Measurements from ENCODE around the gene PNPO. TPM values are rescaled to one million over a fixed set of nuclear protein-coding genes. Genes with fewer than 3 reads are reported as not detected.

The PNPO gene
- total and polyA plus RNA-seq, 2 of the 13 experiments (the other 11 are each of a cell fraction or from before 2014, with no cell fraction given) = 47.9 to 63.3 TPM

DNA sequence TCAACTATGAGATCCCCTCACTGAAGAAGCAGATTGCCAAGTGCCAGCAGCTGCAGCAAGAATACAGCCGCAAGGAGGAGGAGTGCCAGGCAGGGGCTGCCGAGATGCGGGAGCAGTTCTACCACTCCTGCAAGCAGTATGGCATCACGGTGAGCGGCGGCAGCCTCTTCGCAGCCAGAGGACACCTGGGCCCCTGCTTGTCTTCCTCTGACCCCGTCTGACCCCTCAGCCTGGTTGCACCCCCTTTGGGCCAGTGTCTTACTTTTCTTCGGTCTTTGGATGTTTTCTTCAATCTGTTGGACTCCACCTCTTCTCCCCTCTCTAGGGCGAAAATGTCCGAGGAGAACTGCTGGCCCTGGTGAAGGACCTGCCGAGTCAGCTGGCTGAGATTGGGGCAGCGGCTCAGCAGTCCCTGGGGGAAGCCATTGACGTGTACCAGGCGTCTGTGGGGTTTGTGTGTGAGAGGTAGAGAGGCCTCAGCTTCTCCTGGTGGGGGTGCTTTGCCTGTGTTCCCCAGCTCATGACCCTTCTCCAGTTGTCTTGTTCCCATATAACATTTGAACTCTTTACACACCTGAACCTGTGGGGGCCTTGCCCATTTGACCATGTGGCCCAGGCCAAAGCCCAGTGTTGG, 33.9 kb downstream of the PNPO start (continued):
- TF ChIP-seq, protein P1, sequence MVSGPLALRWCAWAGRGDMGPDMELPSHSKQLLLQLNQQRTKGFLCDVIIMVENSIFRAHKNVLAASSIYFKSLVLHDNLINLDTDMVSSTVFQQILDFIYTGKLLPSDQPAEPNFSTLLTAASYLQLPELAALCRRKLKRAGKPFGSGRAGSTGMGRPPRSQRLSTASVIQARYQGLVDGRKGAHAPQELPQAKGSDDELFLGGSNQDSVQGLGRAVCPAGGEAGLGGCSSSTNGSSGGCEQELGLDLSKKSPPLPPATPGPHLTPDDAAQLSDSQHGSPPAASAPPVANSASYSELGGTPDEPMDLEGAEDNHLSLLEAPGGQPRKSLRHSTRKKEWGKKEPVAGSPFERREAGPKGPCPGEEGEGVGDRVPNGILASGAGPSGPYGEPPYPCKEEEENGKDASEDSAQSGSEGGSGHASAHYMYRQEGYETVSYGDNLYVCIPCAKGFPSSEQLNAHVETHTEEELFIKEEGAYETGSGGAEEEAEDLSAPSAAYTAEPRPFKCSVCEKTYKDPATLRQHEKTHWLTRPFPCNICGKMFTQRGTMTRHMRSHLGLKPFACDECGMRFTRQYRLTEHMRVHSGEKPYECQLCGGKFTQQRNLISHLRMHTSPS (CRISPR knock-in tag; IDR thresholded peaks at IDR 0.05; ENCODE audit: low read depth) = no peak
- TF ChIP-seq ZNF274 (CRISPR knock-in tag; IDR thresholded peaks at IDR 0.05) = no peak

DNA sequence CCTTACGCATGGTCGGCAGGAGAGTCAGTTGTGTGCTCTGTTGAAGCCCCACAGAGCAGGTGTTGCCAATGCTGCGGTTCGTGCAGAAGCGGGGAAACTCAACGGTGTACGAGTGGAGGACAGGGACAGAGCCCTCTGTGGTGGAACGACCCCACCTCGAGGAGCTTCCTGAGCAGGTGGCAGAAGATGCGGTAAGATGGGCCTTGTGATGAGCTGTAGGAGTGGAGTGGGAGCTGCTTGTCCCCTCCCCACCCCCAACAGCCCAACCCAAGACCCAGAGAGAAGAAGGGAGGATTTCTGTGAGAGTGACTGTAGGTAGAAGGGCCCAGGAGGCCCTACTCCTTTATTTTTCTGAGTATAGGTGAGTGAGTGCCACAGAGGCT, 34.4 kb downstream of the PNPO start:
- Histone ChIP-seq H3K79me2 (ENCODE audit: insufficient read depth, low read length) (peaks cover 17% of the 10 kb centered on the region), H3K36me3 (replicated peaks in 1 of 2; ENCODE audit: control insufficient read depth in 1 of 2, insufficient read depth in 2 of 2, low read length in 2 of 2) (peaks cover 37 to 63% of the 10 kb centered on the region in 2 experiments), H3K27me3 (ENCODE audit: control insufficient read depth in 1 of 2, insufficient read depth in 2 of 2, low read length in 2 of 2) (no peaks in the 10 kb centered on the region), H3K4me2 (ENCODE audit: low read depth, low read length) (no peak overlapping the region), H3K4me3 (replicated peaks in 1 of 3; ENCODE audit: insufficient read depth in 1 of 3, low read depth in 2 of 3, low read length in 3 of 3) (no peak overlapping the region), H3K9me3 (ENCODE audit: low read length) (no peaks in the 10 kb centered on the region), H4K20me1 (ENCODE audit: insufficient read depth, low read length) (peaks cover 5% of the 10 kb centered on the region; the same call in 1 of the 2 replicates), H3K27ac (ENCODE audit: extremely low read length, insufficient read depth, low read length) (no peak overlapping the region), H2AFZ (ENCODE audit: low read length) (no peak overlapping the region), H3K4me1 (ENCODE audit: insufficient read depth, low read length) (peaks cover 21% of the 10 kb centered on the region), H3K9ac (ENCODE audit: insufficient read depth, low read depth, low read length) (no peak overlapping the region)
- 95% methylated on average over 10 of the region's 10 CpGs for WGBS (ENCODE audit: low lambda C conversion rate)
- ChIA-PET CTCF (ENCODE audit: low intra/inter-chr PET ratio, low total read pairs) (no interaction called here), POLR2A (interaction anchor here (0.9 to 1.7 kb wide), 2 partner anchors 19 to 34 kb away, joined by 3 to 5 read pairs; partner anchors contain the start of genes PNPO and PRR15L)
- BruUV-seq (replicated peaks) = no TSS peak
- TF ChIP-seq ZNF430 (CRISPR knock-in tag; IDR thresholded peaks at IDR 0.05) (no peak), ZNF160 (CRISPR knock-in tag; IDR thresholded peaks at IDR 0.05) (no peak), NFATC3 (CRISPR knock-in tag; IDR thresholded peaks at IDR 0.05) (no peak), ZNF556 (CRISPR knock-in tag; IDR thresholded peaks at IDR 0.05; ENCODE audit: borderline replicate concordance) (no peak), SNAI1 (CRISPR knock-in tag; IDR thresholded peaks at IDR 0.05; ENCODE audit: borderline replicate concordance) (no peak), NFYC (CRISPR knock-in tag; IDR thresholded peaks at IDR 0.05) (no peak), SMARCC2 (IDR thresholded peaks at IDR 0.05) (no peak), ZNF619 (CRISPR knock-in tag; IDR thresholded peaks at IDR 0.05) (no peak)
- TF ChIP-seq, protein P2, sequence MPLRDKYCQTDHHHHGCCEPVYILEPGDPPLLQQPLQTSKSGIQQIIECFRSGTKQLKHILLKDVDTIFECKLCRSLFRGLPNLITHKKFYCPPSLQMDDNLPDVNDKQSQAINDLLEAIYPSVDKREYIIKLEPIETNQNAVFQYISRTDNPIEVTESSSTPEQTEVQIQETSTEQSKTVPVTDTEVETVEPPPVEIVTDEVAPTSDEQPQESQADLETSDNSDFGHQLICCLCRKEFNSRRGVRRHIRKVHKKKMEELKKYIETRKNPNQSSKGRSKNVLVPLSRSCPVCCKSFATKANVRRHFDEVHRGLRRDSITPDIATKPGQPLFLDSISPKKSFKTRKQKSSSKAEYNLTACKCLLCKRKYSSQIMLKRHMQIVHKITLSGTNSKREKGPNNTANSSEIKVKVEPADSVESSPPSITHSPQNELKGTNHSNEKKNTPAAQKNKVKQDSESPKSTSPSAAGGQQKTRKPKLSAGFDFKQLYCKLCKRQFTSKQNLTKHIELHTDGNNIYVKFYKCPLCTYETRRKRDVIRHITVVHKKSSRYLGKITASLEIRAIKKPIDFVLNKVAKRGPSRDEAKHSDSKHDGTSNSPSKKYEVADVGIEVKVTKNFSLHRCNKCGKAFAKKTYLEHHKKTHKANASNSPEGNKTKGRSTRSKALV (CRISPR knock-in tag; IDR thresholded peaks at IDR 0.05) = no peak
- TF ChIP-seq, protein P3, sequence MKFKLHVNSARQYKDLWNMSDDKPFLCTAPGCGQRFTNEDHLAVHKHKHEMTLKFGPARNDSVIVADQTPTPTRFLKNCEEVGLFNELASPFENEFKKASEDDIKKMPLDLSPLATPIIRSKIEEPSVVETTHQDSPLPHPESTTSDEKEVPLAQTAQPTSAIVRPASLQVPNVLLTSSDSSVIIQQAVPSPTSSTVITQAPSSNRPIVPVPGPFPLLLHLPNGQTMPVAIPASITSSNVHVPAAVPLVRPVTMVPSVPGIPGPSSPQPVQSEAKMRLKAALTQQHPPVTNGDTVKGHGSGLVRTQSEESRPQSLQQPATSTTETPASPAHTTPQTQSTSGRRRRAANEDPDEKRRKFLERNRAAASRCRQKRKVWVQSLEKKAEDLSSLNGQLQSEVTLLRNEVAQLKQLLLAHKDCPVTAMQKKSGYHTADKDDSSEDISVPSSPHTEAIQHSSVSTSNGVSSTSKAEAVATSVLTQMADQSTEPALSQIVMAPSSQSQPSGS (CRISPR knock-in tag; IDR thresholded peaks at IDR 0.05) = no peak
- TF ChIP-seq, protein P4, sequence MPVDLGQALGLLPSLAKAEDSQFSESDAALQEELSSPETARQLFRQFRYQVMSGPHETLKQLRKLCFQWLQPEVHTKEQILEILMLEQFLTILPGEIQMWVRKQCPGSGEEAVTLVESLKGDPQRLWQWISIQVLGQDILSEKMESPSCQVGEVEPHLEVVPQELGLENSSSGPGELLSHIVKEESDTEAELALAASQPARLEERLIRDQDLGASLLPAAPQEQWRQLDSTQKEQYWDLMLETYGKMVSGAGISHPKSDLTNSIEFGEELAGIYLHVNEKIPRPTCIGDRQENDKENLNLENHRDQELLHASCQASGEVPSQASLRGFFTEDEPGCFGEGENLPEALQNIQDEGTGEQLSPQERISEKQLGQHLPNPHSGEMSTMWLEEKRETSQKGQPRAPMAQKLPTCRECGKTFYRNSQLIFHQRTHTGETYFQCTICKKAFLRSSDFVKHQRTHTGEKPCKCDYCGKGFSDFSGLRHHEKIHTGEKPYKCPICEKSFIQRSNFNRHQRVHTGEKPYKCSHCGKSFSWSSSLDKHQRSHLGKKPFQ (CRISPR knock-in tag; IDR thresholded peaks at IDR 0.05; ENCODE audit: insufficient replicate concordance) = no peak
- TF ChIP-seq, protein P1 (CRISPR knock-in tag; IDR thresholded peaks at IDR 0.05; ENCODE audit: low read depth) = no peak
- in situ Hi-C loops (cut with HindIII; ENCODE audit: extremely low pct_ligation_motif_present, low pct_unique_long_range_greater_than_20kb) = loop anchor here (5.0 kb wide), 1 partner anchor 41 kb away; no protein-coding TSS in a partner anchor
- intact Hi-C loops (cut with micrococcal nuclease; ENCODE audit: unreplicated experiment) = no loop called here
- no peak for ATAC-seq
- no peak for FAIRE-seq
- no peak for DNase-seq (ENCODE audit: low spot score)
